ENCODE measurements around the gene NRIP2.
A peak's percentile ranks its signal among the peaks of the same experiment; 100 is the strongest.

NRIP2 gene

DNA sequence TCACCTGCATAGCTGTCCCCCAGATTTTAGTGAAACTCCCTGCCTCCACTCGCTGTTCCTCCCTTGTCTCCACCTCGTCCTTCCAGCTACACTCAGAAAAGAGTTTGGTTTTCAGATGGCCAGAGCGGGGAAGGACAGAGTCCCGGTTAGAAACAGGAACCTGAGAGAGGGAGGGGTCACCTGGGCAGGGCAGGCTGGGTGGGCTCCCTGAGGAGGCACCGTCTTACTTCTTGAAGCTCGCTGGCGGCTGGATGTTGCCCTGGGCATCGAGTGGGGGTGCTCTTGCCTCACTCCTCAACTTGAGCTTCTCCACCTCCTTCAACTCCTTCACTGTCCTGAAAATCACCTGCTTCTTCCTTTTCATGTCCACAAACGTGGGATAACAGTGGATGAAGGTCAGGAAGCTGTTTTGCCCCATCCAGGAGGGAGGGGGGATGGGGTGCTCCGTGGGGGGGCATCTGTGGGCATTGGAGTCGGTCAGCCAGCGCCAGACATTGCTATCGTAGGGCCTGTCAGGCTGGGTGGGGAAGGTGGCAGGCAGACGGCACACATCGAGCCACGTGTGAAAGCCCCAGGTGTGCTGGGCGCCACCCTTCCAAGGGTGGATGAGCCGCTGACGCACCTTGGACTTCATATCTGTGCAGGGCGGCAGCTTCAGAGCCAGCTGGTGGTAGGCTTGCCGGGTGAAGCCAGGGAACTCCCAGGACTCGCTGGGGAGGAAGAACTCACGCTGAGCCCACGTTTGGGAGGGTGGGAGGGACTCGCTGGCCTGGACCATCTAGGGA, 20.0 kb upstream of the NRIP2 start:
- TF ChIP-seq EZH2 (IDR thresholded peaks at IDR 0.05; ENCODE audit: borderline replicate concordance, low read length), result no peak
- TF ChIP-seq, protein P1, sequence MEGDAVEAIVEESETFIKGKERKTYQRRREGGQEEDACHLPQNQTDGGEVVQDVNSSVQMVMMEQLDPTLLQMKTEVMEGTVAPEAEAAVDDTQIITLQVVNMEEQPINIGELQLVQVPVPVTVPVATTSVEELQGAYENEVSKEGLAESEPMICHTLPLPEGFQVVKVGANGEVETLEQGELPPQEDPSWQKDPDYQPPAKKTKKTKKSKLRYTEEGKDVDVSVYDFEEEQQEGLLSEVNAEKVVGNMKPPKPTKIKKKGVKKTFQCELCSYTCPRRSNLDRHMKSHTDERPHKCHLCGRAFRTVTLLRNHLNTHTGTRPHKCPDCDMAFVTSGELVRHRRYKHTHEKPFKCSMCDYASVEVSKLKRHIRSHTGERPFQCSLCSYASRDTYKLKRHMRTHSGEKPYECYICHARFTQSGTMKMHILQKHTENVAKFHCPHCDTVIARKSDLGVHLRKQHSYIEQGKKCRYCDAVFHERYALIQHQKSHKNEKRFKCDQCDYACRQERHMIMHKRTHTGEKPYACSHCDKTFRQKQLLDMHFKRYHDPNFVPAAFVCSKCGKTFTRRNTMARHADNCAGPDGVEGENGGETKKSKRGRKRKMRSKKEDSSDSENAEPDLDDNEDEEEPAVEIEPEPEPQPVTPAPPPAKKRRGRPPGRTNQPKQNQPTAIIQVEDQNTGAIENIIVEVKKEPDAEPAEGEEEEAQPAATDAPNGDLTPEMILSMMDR (IDR thresholded peaks at IDR 0.05; ENCODE audit: low read length), result no peak
- H3K36me3 ChIP-seq (ENCODE audit: insufficient read depth, low read length), result peaks cover 22% of the 10 kb centered on the region
- no peaks in the 10 kb centered on the region for H3F3A ChIP-seq (ENCODE audit: insufficient read depth, low read length)
- H3K27ac ChIP-seq (ENCODE audit: low read depth, low read length, poor library complexity, severe bottlenecking), result no peak overlapping the region
- H3K4me1 ChIP-seq (ENCODE audit: insufficient read depth, low read length, severe bottlenecking), result no peaks in the 10 kb centered on the region
- no peaks in the 10 kb centered on the region for H3K27me3 ChIP-seq (ENCODE audit: insufficient read depth, low read length)
- no peaks in the 10 kb centered on the region for H3K9me3 ChIP-seq (ENCODE audit: low read length)
- no peaks in the 10 kb centered on the region for H4K20me1 ChIP-seq (ENCODE audit: insufficient read depth, low read length)
- H3K9me2 ChIP-seq (ENCODE audit: low read depth, low read length), result no peaks in the 10 kb centered on the region
- H3K9ac ChIP-seq (ENCODE audit: low read length), result no peak overlapping the region
- no peak overlapping the region for H3K4me3 ChIP-seq (ENCODE audit: low read depth, low read length, poor library complexity, severe bottlenecking)
- no peaks in the 10 kb centered on the region for H3K79me2 ChIP-seq (ENCODE audit: insufficient read depth, low read length)
- no peak overlapping the region for H2AFZ ChIP-seq (ENCODE audit: low read length)
- no peak overlapping the region for H3K4me2 ChIP-seq (ENCODE audit: low read length)

DNA sequence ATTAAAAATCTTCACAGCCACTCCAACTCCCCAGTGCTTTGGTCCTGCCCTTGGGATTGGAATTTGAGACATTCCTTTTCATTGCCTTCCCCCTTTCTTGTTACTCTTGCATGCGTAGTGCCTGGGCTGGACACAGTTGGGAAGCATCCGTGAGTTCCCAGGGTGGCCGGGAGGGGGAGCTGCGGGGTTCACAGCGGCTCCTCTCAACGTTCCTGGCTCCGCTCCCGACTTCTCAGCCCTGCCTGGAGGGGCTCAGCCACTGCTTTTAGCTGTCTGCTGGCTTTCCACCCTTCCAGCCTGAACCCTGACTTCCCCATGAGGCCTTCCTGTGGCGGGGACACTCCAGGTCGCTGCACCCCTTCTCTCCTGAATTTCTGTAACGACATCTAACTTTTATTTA, 18.8 kb upstream of the NRIP2 start:
- Histone ChIP-seq H3K9me3 (ENCODE audit: low read length) (no peaks in the 10 kb centered on the region), H3K27me3 (ENCODE audit: insufficient read depth, low read length) (no peaks in the 10 kb centered on the region), H3K27ac (ENCODE audit: low read depth, low read length, poor library complexity, severe bottlenecking) (no peak overlapping the region), H4K20me1 (ENCODE audit: insufficient read depth, low read length) (no peaks in the 10 kb centered on the region), H3F3A (ENCODE audit: insufficient read depth, low read length) (no peaks in the 10 kb centered on the region), H3K9me2 (ENCODE audit: low read depth, low read length) (no peaks in the 10 kb centered on the region), H3K9ac (ENCODE audit: low read length) (no peak overlapping the region), H3K4me1 (ENCODE audit: insufficient read depth, low read length, severe bottlenecking) (no peaks in the 10 kb centered on the region), H3K79me2 (ENCODE audit: insufficient read depth, low read length) (no peaks in the 10 kb centered on the region), H2AFZ (ENCODE audit: low read length) (no peak overlapping the region), H3K4me2 (ENCODE audit: low read length) (no peak overlapping the region), H3K4me3 (ENCODE audit: low read depth, low read length, poor library complexity, severe bottlenecking) (no peak overlapping the region), H3K36me3 (ENCODE audit: insufficient read depth, low read length) (peaks cover 10% of the 10 kb centered on the region)
- TF ChIP-seq EZH2 (IDR thresholded peaks at IDR 0.05; ENCODE audit: borderline replicate concordance, low read length), result no peak
- TF ChIP-seq, protein P1 (IDR thresholded peaks at IDR 0.05; ENCODE audit: low read length), result peak; percentile 77

DNA sequence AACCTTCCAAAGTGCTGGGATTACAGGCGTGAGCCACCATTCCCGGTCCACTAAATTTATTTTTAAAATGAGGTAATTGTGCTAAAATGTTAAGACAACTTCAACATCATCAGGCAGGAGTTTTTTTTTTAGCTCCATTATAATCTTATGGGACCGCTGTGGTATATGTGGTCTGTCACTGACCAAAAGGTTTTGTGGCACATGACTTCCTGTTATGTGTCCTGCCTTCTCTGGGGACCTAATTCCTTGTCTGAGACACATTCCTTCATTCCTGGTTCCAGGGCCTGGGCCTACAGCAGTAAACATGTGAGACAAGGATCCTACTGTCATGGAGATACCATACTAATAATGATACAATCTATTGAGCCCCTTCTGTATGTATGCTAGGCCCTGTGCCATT, 17.1 kb upstream of the NRIP2 start:
- no peaks in the 10 kb centered on the region for H3F3A ChIP-seq (ENCODE audit: insufficient read depth, low read length)
- no peaks in the 10 kb centered on the region for H3K9me2 ChIP-seq (ENCODE audit: low read depth, low read length)
- H3K9ac ChIP-seq (ENCODE audit: low read length), result no peak overlapping the region
- no peaks in the 10 kb centered on the region for H3K4me1 ChIP-seq (ENCODE audit: insufficient read depth, low read length, severe bottlenecking)
- H3K27ac ChIP-seq (ENCODE audit: low read depth, low read length, poor library complexity, severe bottlenecking), result no peak overlapping the region
- H3K36me3 ChIP-seq (ENCODE audit: insufficient read depth, low read length), result no peaks in the 10 kb centered on the region
- H2AFZ ChIP-seq (ENCODE audit: low read length), result no peak overlapping the region
- no peaks in the 10 kb centered on the region for H3K79me2 ChIP-seq (ENCODE audit: insufficient read depth, low read length)
- no peaks in the 10 kb centered on the region for H3K9me3 ChIP-seq (ENCODE audit: low read length)
- no peak for TF ChIP-seq EZH2 (IDR thresholded peaks at IDR 0.05; ENCODE audit: borderline replicate concordance, low read length)
- TF ChIP-seq, protein P1 (IDR thresholded peaks at IDR 0.05; ENCODE audit: low read length), result no peak
- no peaks in the 10 kb centered on the region for H4K20me1 ChIP-seq (ENCODE audit: insufficient read depth, low read length)
- H3K27me3 ChIP-seq (ENCODE audit: insufficient read depth, low read length), result no peaks in the 10 kb centered on the region
- H3K4me2 ChIP-seq (ENCODE audit: low read length), result no peak overlapping the region
- H3K4me3 ChIP-seq (ENCODE audit: low read depth, low read length, poor library complexity, severe bottlenecking), result no peak overlapping the region

Data from OCI-LY1 (cell line).